Measurements from ENCODE around the gene BRIP1.
"Not testable (repeated sequence)": the region's sequence is repeated elsewhere in the genome, so short reads cannot be mapped to it uniquely, and the experiment has no call there.

BRIP1 gene

DNA sequence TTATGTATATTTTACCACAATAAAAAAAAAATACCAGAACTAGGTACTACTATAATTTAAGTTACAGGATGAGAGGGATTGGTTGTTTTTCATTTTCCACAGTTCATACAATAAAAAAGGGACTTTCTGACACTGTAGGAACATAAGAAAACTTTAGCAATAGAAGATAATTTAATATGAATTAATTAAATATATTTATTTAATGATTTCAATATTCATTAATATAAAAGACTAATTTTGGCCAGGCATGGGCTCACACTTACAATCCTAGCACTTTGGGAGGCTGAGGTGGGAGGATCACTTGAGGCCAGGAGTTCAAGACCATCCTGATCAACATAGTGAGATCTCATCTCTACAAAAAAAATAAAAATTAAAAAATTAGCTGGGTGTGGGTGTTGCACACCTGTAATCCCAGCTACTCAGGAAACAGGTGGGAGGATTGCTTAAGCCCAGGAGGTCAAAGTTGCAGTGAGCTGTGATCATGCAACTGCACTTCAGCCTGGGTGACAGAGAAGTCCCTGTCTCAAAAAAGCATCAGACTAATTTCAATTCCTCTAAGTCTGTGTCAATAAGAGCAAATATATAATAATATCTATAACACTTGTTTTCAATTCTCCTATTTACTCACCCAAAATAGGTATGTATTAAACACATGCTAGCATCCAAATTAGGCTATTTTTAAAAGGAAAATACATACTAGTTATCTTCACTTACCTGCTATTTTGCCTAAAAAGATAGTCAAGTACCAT lies 79.6 kb downstream of the BRIP1 start:
- no peaks in the 10 kb centered on the region for H3K4me1 Mint-ChIP-seq
- H3K9me3 Mint-ChIP-seq = no peaks in the 10 kb centered on the region
- ATAC-seq (replicated peaks; ENCODE audit: extremely low read depth, poor library complexity, severe bottlenecking) = no peak
- DNase-seq (ENCODE audit: low spot score in 2 of 2) = no peak
- H3K36me3 Mint-ChIP-seq (ENCODE audit: insufficient read depth) = peaks cover 5% of the 10 kb centered on the region
- H3K27ac Mint-ChIP-seq (ENCODE audit: low read depth) = no peak overlapping the region
- no peaks in the 10 kb centered on the region for H3K27me3 Mint-ChIP-seq
- no peak overlapping the region for H3K4me3 Mint-ChIP-seq

DNA sequence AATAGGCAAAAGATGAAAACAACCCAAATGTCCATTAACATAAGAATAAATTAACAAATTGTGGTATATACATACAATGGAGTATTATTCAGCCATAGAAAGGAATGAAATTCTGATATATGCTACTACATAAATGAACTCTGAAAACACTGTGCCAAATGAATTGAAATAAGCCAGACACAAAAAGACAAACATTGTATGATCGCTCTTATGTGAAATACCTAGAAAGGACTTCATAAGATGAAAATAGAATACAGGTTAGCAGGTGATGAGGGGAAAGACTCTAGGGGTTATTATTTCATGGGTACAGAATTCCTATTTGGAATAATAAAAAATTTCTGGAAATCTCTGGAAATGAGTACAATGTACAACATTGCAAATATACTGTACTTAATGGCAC lies 80.2 kb downstream of the BRIP1 start:
- Mint-ChIP-seq H3K27ac (ENCODE audit: low read depth) (no peak overlapping the region), H3K36me3 (ENCODE audit: insufficient read depth) (peaks cover 5% of the 10 kb centered on the region), H3K4me3 (no peak overlapping the region), H3K27me3 (no peaks in the 10 kb centered on the region), H3K9me3 (no peaks in the 10 kb centered on the region), H3K4me1 (no peaks in the 10 kb centered on the region)
- DNase-seq (ENCODE audit: low spot score in 2 of 2) = no peak
- ATAC-seq (replicated peaks; ENCODE audit: extremely low read depth, poor library complexity, severe bottlenecking) = no peak

DNA sequence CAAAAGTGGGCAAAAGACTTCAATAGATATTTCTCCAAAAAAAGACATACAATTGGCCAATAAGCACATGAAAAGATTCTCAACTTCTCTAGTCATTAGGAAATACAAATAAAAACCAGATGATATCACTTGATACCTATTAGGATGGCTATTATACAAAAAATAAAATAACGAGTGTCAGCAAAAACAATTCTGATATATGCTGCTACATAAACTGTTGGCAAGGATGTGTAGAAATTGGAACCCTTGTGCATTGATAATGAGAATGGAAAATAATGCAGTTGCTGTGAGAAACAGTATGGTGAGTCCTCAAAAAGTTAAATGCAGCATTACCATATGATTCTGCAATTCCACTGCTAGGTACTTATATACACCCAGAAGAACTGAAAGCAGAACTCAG lies 80.6 kb downstream of the BRIP1 start:
- Mint-ChIP-seq H3K27ac (ENCODE audit: low read depth) (no peak overlapping the region), H3K4me3 (no peak overlapping the region), H3K27me3 (no peaks in the 10 kb centered on the region), H3K9me3 (no peaks in the 10 kb centered on the region), H3K4me1 (no peaks in the 10 kb centered on the region), H3K36me3 (ENCODE audit: insufficient read depth) (peaks cover 4% of the 10 kb centered on the region)
- DNase-seq (ENCODE audit: low spot score in 2 of 2) = no peak
- ATAC-seq (replicated peaks; ENCODE audit: extremely low read depth, poor library complexity, severe bottlenecking) = no peak

DNA sequence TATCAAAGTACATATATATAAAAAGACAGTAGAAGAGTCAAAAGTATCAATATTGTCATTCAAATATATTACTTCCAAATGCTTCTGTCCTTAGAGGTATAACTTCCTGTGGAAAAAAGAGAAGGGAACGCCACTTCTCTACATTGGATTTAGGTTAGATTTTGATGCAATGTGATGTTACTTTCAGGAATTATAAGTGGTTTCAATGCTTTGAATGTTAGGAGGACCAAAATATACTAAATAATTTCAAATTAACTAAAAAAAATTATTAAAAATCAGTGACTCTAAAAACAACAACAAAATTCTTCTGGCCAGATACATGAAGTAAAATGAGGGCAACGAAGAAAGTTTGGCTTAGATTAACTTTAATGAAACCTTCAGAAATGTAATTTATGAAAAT lies 88.0 kb downstream of the BRIP1 start:
- H3K9me3 Mint-ChIP-seq = peaks cover 6% of the 10 kb centered on the region
- H3K27ac Mint-ChIP-seq (ENCODE audit: low read depth) = no peak overlapping the region
- no peak for DNase-seq (ENCODE audit: low spot score in 2 of 2)
- peaks cover 5% of the 10 kb centered on the region for H3K4me1 Mint-ChIP-seq
- peaks cover 2% of the 10 kb centered on the region for H3K36me3 Mint-ChIP-seq (ENCODE audit: insufficient read depth)
- H3K27me3 Mint-ChIP-seq = no peaks in the 10 kb centered on the region
- no peak for ATAC-seq (replicated peaks; ENCODE audit: extremely low read depth, poor library complexity, severe bottlenecking)
- H3K4me3 Mint-ChIP-seq = no peak overlapping the region

DNA sequence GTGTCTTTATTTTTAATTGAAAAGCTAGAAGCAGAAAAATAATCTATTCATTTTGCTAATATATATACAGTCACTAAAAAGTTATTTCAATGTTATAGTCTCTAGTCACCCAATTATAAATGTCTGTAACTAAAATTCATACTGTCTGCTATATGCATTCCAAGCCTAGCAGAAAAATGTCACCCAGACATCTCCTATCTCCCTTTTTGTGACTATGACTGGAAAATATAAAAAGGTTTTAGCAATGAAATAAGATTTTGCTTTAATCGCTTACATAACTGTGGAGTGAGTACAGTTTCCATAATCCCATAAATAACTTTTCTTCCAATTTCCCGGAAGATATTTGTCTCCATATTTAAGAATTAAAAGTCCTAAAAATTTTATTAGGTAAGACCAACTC lies 88.6 kb downstream of the BRIP1 start:
- no peak for ATAC-seq (replicated peaks; ENCODE audit: extremely low read depth, poor library complexity, severe bottlenecking)
- Mint-ChIP-seq H3K36me3 (ENCODE audit: insufficient read depth) (peaks cover 2% of the 10 kb centered on the region), H3K9me3 (peaks cover 11% of the 10 kb centered on the region), H3K27ac (ENCODE audit: low read depth) (no peak overlapping the region), H3K27me3 (no peaks in the 10 kb centered on the region), H3K4me3 (no peak overlapping the region), H3K4me1 (peaks cover 5% of the 10 kb centered on the region)
- no peak for DNase-seq (ENCODE audit: low spot score in 2 of 2)

DNA sequence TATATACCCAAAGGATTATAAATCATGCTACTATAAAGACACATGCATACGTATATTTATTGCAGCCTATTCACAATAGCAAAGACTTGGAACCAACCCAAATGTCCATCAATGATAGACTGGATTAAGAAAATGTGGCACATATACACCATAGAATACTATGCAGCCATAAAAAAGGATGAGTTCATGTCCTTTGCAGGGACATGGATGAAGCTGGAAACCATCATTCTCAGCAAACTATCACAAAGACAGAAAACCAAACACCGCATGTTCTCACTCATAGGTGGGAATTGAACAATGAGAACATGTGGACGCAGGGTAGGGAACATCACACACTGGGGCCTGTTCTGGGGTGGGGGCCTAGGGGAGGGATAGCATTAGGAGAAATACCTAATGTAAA lies 89.2 kb downstream of the BRIP1 start:
- H3K27me3 Mint-ChIP-seq; DNase-seq (ENCODE audit: low spot score in 2 of 2); H3K27ac Mint-ChIP-seq (ENCODE audit: low read depth); H3K36me3 Mint-ChIP-seq (ENCODE audit: insufficient read depth); H3K4me3 Mint-ChIP-seq; H3K4me1 Mint-ChIP-seq; ATAC-seq (replicated peaks; ENCODE audit: extremely low read depth, poor library complexity, severe bottlenecking): not testable (repeated sequence)
- peaks cover 11% of the 10 kb centered on the region for H3K9me3 Mint-ChIP-seq

DNA sequence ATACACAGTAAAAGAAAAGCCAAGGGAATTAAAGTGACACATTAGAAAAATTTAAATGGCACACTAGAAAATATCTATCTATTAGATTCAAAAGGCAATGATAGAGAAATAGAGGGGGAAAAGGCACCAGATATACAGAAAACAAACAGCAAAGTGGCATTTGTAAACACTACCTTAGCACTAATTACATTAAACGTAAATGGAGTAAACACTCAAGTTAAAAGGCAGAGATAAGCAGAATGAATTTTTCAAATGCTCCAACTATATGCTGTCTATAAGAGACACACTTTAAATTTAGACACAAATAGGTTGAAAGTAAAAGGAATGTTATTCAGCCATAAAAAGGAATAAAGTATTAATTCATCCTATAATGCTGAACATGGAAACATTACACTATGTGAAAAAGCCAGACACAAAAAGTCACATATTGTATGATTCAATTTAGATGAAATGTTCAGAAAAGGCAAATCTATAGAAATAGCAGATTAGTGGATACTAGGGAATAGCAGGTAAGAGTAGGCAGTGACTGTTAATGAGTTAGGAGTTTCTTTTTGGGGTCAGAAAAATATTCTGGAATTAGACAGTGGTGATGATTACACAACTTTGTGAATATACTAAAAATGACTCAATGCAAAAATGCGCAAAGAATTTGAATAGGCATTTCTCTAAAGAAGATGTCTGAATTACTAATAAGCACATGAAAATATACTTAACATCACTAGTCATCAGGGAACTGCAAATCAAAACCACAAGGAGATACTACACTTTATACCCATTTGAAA lies 92.4 kb downstream of the BRIP1 start:
- H3K4me1 Mint-ChIP-seq = peaks cover 5% of the 10 kb centered on the region
- H3K27me3 Mint-ChIP-seq = no peaks in the 10 kb centered on the region
- DNase-seq (ENCODE audit: low spot score in 2 of 2) = no peak
- H3K27ac Mint-ChIP-seq (ENCODE audit: low read depth) = no peak overlapping the region
- H3K4me3 Mint-ChIP-seq = no peak overlapping the region
- ATAC-seq (replicated peaks; ENCODE audit: extremely low read depth, poor library complexity, severe bottlenecking) = no peak
- peaks cover 11% of the 10 kb centered on the region for H3K9me3 Mint-ChIP-seq
- H3K36me3 Mint-ChIP-seq (ENCODE audit: insufficient read depth) = peaks cover 2% of the 10 kb centered on the region

DNA sequence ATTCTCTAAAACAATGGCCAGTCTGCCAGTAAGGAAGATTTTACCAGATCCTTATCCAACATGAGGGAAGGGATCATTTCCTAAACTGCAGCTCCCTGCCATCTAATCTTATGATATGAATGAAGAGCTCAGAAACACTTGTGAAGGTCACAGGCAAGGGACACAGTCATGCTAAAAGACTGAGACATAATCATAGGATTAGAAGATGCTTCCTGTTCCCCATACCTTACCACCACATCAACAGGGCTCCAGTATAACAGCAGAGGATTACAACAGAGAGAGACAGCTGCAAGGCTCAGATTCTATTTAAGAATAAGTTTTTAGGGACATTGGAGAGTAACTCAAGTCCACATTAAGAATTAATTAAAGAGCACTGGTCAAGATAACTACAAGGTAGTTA lies 93.3 kb downstream of the BRIP1 start:
- H3K4me1 Mint-ChIP-seq = peaks cover 5% of the 10 kb centered on the region
- ATAC-seq (replicated peaks; ENCODE audit: extremely low read depth, poor library complexity, severe bottlenecking) (no peak), DNase-seq (ENCODE audit: low spot score in 2 of 2) (no peak)
- H3K27me3 Mint-ChIP-seq = no peaks in the 10 kb centered on the region
- no peak overlapping the region for H3K4me3 Mint-ChIP-seq
- H3K36me3 Mint-ChIP-seq (ENCODE audit: insufficient read depth) = no peaks in the 10 kb centered on the region
- H3K27ac Mint-ChIP-seq (ENCODE audit: low read depth) = no peak overlapping the region
- peaks cover 11% of the 10 kb centered on the region for H3K9me3 Mint-ChIP-seq

DNA sequence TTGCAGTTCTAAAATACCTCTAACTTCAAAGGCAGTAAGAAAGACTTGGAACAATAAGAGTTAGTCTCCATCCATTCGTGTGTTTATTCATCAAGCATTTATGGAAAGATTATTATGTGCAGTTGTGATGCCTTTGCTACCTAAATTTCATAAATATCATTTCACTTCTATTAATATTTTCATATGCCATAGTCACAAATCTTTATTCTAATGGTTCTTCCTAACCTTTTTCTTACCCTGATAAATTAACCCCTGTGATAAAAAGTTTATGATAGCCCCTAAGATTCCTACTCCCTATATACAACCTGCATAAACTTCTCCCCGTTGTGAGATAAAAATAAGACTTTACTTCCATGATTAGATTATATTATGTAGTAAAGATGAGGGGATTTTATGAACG lies 94.9 kb downstream of the BRIP1 start:
- Mint-ChIP-seq H3K4me1 (peaks cover 5% of the 10 kb centered on the region), H3K36me3 (ENCODE audit: insufficient read depth) (no peaks in the 10 kb centered on the region), H3K4me3 (no peak overlapping the region), H3K27ac (ENCODE audit: low read depth) (no peak overlapping the region), H3K9me3 (peaks cover 11% of the 10 kb centered on the region), H3K27me3 (no peaks in the 10 kb centered on the region)
- no peak for ATAC-seq (replicated peaks; ENCODE audit: extremely low read depth, poor library complexity, severe bottlenecking)
- DNase-seq (ENCODE audit: low spot score in 2 of 2) = no peak

DNA sequence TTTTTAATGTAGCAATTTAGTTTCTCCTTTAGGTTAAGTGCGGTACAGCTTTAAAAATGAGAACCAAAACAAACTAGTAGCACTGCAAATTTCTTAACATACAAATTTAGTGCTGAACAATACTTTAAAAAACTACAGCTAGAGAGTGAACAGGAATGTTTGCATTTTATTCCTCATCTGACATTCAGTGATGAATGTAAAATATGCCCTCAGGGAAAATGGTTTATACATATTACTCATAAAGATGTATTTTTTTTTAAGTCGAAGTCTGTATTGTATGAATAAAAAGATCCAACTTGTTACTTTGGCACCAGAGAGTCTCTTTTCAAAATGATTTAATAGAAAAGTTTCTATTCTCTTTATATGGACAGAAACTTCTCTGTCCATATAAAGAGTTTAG lies 96.8 kb downstream of the BRIP1 start:
- H3K27ac Mint-ChIP-seq (ENCODE audit: low read depth) = no peak overlapping the region
- DNase-seq (ENCODE audit: low spot score in 2 of 2) = no peak
- H3K4me1 Mint-ChIP-seq = no peaks in the 10 kb centered on the region
- H3K4me3 Mint-ChIP-seq = no peak overlapping the region
- H3K9me3 Mint-ChIP-seq = peaks cover 11% of the 10 kb centered on the region
- no peaks in the 10 kb centered on the region for H3K36me3 Mint-ChIP-seq (ENCODE audit: insufficient read depth)
- no peaks in the 10 kb centered on the region for H3K27me3 Mint-ChIP-seq
- no peak for ATAC-seq (replicated peaks; ENCODE audit: extremely low read depth, poor library complexity, severe bottlenecking)

DNA sequence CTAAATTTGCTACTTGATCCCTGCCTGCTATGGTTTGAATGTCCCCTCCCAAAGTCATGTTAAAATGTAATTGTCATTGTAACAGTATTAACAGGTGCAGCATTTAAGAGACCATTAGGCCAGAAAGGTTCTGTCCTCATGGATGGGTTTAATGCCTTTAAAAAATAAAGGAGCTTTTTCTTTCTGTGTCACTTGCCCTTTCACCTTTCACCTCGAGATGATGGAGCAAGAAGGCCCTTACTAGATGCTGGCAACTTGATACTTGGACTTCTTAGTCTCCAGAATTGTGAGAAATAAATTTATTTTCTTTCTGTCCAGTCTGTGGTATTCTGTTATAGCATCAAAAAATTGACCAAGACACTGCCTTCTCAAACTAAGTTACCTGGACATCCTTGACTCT lies 98.5 kb downstream of the BRIP1 start:
- ATAC-seq (replicated peaks; ENCODE audit: extremely low read depth, poor library complexity, severe bottlenecking) (no peak), DNase-seq (ENCODE audit: low spot score in 2 of 2) (no peak)
- H3K4me3 Mint-ChIP-seq = no peak overlapping the region
- no peaks in the 10 kb centered on the region for H3K36me3 Mint-ChIP-seq (ENCODE audit: insufficient read depth)
- no peak overlapping the region for H3K27ac Mint-ChIP-seq (ENCODE audit: low read depth)
- no peaks in the 10 kb centered on the region for H3K27me3 Mint-ChIP-seq
- H3K9me3 Mint-ChIP-seq = peaks cover under 1% of the 10 kb centered on the region
- no peaks in the 10 kb centered on the region for H3K4me1 Mint-ChIP-seq

DNA sequence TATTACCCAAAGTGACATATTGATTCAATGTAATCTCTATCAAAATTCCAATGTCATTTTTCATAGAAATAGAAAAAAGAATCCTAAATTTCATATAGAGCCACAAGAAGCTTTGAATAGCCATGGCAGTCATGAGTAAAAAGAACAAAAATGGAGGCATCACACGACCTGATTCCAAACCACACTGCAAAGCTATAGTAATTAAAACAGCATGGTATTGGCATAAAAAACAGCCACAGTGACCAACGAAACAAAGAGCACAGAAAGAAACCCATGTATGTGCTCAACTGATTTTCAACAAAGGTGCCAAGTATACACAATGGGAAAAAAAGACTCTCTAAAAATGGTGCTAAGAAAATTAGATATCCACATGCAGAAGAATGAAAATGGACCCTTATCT lies 101.5 kb downstream of the BRIP1 start:
- Mint-ChIP-seq H3K27me3 (no peaks in the 10 kb centered on the region), H3K9me3 (no peaks in the 10 kb centered on the region), H3K4me1 (no peaks in the 10 kb centered on the region), H3K4me3 (no peak overlapping the region), H3K27ac (ENCODE audit: low read depth) (no peak overlapping the region), H3K36me3 (ENCODE audit: insufficient read depth) (no peaks in the 10 kb centered on the region)
- ATAC-seq (replicated peaks; ENCODE audit: extremely low read depth, poor library complexity, severe bottlenecking) (no peak), DNase-seq (ENCODE audit: low spot score in 2 of 2) (no peak)

DNA sequence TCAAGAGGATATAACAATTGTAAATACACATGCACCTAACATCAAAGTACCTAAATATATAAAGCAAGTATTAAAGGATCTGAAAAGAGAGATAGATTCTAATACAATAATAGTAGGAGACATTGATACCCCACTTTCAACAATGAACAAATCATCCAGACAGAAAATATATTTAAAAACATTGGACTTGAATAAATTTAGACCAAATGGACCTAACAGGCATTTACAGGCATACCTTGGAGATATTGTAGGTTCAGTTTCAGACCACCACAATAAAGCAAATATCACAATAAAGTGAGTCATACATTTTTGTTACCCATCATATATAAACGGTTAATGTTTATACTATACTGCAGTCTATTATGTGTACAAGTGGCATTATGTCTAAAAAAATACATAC lies 104.0 kb downstream of the BRIP1 start:
- Mint-ChIP-seq H3K36me3 (ENCODE audit: insufficient read depth) (no peaks in the 10 kb centered on the region), H3K27me3 (no peaks in the 10 kb centered on the region), H3K4me1 (no peaks in the 10 kb centered on the region), H3K9me3 (no peaks in the 10 kb centered on the region), H3K27ac (ENCODE audit: low read depth) (no peak overlapping the region), H3K4me3 (no peak overlapping the region)
- ATAC-seq (replicated peaks; ENCODE audit: extremely low read depth, poor library complexity, severe bottlenecking) (no peak), DNase-seq (ENCODE audit: low spot score in 2 of 2) (no peak)

All from central memory CD8-positive, alpha-beta T cell (primary cell).